NCI-H187 treated with DMSO at 0.1 percent for 48 hours (cell line): ENCODE data around the gene CNKSR2.
"Not testable (repeated sequence)": the region's sequence is repeated elsewhere in the genome, so short reads cannot be mapped to it uniquely, and the experiment has no call there.

Experiments
- DNase-seq: peaks from one replicate; lab custom pipeline; 2025; lab: John Stamatoyannopoulos, UW

CNKSR2 gene

DNA sequence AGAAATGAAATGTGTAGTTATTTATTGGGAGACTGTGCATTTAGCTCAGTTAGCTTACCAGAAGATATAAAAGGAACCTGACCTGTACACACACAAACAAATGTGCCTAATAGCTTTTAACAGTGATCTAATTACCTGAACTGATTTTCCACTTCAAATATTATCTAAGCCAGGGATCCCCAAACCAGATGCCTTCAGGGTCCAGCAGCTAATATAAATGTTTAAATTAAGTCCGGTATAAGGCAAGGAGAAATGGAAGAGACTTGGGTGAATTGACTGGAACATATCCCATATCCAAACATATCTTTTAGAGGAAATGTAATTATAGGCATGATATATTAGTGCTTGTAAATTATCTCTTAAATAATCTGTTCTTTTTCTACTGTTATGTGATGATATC is 66.7 kb downstream of the CNKSR2 start:
- no peak for DNase-seq

DNA sequence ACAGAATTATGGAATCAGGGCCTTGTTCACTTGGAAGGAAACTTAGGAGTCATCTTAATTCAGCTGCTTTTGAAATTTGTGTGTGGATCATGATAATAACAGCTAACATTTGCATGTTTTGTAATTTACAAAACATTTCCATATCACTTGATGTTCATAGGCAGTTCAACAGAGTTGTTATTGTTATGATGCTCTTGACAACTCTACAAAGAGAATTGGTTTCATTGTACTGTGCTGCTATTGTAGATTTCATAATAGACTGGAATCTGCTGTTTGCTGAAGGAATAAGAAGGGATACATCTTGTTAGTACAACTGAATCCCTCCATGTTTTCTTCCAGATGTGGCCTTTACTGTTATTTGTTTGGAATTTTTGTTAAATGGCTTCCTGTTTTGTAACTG is 83.5 kb downstream of the CNKSR2 start:
- no peak for DNase-seq

DNA sequence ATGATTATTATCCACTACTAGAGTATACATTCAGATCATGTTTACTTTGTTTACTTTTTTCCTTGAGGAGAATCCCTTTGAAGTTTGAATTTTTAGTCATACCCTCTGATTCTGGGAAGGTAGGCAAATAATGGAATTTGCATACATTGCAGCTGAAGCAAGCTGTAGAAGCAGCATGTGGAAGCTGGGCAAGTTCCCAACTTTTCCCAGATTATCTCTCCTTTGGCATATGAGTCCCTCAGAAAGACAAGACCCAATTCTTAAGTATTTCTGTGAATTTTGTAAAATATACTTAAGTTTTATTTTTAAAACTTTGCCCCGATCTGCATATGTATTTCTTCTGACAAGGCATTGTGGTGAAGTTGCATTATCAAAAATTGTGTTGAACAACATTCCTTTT is 94.9 kb downstream of the CNKSR2 start:
- no peak for DNase-seq

DNA sequence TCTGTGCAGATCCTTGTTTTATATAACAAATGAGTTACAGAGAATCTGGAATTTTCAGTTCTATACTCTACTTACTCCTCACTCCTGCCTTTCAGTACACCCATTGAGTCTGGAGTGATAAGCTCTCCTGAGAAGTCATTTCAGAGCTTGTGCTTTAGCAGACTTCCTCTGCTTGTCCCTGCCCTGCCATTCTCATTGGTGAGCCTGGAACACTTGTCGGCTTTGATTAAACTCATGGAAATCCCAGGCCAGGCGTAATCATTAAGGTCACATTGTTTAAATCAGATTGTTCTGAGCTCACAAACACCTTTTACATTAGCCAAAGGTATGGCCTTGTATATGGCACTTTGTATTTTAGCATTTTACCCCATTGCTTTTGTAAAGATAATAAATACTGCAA is 102.7 kb downstream of the CNKSR2 start:
- no peak for DNase-seq

- DNase-seq = peak; percentile 20
Measured at GRCh38 chrX:21479695-21480270, 105.6 kb downstream of the CNKSR2 start.

DNA sequence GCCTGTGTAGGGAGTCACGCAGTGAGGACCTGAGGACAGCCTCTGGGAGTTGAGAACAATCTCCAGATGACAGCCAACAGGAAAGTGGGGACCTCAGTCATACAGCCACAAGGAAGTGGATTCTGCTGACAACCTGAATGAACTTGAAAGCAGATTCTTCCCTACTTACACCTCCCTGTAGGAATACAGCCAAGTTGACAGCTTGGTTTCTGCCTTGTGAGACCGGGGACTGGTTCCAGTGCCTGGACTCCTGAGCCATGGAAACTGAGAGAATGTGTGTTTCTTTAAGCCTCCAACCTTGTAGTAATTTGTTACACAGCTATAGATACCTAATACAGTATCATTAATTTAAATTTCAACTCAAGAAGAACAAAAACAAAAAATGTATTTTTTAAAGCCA is 107.5 kb downstream of the CNKSR2 start:
- no peak for DNase-seq

DNA sequence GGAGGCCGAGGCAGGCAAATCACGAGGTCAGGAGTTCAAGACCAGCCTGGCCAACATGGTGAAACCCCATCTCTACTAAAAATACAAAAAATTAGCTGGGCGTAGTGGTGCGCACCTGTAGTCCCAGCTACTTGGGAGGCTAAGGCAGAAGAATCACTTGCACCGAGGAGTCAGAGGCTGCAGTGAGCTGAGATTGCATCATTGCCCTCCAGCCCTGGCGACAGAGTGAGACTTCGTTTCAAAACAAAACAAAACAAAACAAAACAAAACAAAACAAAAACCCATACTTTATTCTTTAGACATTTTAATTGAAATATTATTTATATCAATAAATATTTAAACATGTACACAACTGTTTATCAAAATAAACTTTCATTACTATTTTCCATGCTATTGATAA is 109.8 kb downstream of the CNKSR2 start:
- DNase-seq = not testable (repeated sequence)

DNA sequence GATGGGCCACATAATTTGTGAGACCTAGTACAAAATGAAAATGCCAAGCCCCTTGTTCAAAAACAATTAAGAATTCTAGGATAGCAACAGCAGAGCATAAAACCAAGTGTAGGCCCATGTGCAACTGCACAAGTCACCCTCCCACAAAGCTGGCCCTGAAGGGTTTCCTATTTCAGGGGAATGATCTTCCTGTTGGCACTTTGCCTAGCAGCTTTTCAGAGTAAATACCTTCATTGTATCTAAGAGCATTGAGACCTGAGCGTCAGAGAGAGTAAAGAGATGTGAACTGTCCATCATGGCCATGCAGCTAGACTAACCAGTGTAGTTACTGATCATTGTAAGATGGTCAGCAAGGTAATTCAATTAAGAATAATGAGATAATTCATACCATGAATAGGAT is 113.6 kb downstream of the CNKSR2 start:
- no peak for DNase-seq

DNA sequence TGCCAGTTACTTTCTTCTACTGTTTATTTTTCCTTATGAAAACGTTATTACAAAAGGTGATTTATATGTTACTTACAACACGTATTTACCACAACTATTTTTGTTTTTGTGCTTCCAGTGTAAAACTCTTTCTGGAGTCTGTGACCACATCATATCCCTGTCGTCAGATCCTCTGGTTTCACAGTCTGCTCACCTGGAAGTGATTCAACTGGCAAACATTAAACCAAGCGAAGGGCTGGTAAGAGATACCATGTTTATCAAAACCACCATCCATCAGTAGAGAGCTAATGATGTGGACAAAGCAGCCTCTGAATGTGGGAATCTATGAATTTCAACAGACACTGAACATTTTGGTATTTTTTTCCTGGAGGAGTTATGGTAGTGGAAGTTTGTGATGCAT is 116.1 kb downstream of the CNKSR2 start:
- DNase-seq = no peak

GRCh38 chrX:21493226-21493830 is 119.1 kb downstream of the CNKSR2 start:
- no peak for DNase-seq

GRCh38 chrX:21503593-21503992 is 129.4 kb downstream of the CNKSR2 start:
- no peak for DNase-seq

- no peak for DNase-seq
Measured at GRCh38 chrX:21509912-21510311, 135.7 kb downstream of the CNKSR2 start.

GRCh38 chrX:21524008-21524407 is 149.8 kb downstream of the CNKSR2 start:
- DNase-seq = no peak

DNA sequence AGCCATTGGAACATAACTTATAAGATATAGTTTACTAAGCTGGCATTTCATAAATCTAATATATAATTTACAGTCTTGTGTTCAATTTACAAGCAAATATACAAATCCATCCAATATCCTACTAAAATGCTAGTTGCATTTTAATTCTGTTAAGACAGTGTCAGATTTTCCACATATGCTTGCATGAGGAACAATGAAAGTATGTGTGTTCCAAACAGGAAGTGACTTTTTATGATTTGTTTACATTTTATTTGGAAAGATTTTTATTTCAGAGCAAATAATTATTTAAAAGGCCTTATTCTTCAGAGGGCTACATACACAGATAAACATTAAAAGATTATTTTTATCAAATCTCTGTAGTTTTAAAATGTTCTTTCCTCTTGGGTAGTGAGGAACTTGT is 153.9 kb downstream of the CNKSR2 start:
- DNase-seq = no peak

- DNase-seq = no peak
Measured at GRCh38 chrX:21529771-21530170, 155.6 kb downstream of the CNKSR2 start.

DNA sequence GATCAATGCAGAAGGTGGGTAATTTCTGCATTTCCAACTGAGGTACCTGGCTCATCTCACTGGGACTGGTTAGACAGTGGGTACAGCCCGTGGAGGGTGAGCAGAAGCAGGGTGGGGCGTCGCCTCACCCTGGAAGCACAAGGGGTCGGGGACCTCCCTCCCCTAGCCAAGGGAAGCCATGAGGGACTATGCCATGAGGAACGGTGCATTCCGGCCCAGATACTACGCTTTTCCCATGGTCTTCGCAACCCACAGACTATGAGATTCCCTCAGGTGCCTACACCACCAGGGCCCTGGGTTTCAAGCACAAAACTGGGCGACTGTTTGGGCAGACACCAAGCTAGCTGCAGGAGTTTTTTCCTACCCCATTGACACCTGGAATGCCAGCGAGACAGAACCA is 170.4 kb downstream of the CNKSR2 start:
- DNase-seq = not testable (repeated sequence)

GRCh38 chrX:21559417-21559816 is 185.2 kb downstream of the CNKSR2 start:
- DNase-seq = no peak

DNA sequence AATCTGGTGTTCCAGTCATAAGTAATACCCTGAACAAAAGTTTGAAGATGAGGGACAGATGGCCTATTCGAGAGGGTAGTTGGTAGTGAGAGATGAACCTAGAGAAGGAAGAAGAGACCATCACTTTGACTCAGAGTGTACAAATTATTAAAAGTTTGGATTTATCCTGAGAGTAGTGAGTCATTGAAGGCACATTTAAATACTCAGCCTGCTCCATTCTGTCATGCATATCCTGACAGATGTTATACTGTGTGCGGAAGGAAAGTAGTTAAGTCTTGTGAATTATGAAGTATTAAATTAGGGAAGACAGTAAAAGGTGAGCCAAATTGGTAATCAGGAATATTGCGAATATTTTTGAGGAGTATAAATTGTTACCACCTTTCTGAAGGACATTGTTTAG is 190.8 kb downstream of the CNKSR2 start:
- no peak for DNase-seq

DNA sequence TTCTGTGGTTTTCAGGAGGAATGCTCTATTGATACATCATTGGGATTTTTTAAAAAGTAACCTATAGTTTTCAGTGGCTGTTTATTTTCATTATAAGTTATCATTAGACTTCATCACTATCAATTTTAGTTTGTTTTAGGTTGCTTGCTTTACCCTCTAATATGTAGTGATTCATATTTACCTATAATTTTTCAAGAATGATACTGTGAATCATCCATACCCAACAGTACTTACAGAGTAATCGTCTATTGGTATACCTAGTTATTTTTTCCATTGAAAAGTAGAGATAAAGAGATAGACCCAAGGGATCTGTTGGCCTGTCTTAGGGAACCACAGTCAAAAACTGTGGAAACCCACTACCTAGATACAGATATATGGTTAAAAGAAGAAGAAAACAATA is 200.6 kb downstream of the CNKSR2 start:
- no peak for DNase-seq

DNA sequence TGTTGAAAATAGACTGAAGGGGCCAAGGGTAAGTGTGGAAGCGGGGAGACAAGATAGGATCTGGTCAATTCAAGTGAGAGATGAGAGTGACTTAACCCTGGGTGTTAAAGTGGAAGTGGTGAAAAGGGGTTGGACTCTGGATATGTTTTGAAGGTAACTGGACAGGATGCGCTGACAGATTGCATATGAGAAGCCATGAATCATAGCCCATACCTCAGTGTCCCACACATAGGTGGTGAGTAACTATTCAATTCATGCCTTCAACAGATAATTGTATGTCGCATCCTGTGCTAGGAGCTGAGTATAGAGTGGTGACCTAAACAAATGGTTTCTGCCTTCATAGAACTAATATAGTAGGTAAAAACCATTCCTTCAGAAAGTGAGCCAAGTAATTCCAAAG is 207.3 kb downstream of the CNKSR2 start:
- no peak for DNase-seq

- no peak for DNase-seq
Measured at GRCh38 chrX:21586001-21586400, 211.8 kb downstream of the CNKSR2 start.

- no peak for DNase-seq
Measured at GRCh38 chrX:21590012-21590776, 216.0 kb downstream of the CNKSR2 start.

GRCh38 chrX:21606002-21606401 is 231.8 kb downstream of the CNKSR2 start:
- no peak for DNase-seq

GRCh38 chrX:21610168-21610567 is 235.9 kb downstream of the CNKSR2 start:
- DNase-seq = no peak
